Astrocyte of the spinal cord (primary cell): ENCODE data around the gene VILL.

ENCODE experiments used
- DNase-seq: peaks from one replicate; pipeline ENCODE4 v3.0.0; 2011; ENCODE audit warnings: low read depth, low spot score
- H3K4me3 ChIP-seq: 2 replicates; pipeline ENCODE4 v1.5.1; 2011; ENCODE audit warnings: low read depth, mild to moderate bottlenecking, low read length, moderate library complexity
- CTCF ChIP-seq: IDR thresholded peaks from 2 replicates; pipeline ENCODE4 v1.5.1; 2012; ENCODE audit warnings: low read depth, mild to moderate bottlenecking, low read length, inconsistent platforms
- in situ Hi-C: cut with HindIII; loops from 2 replicates; pipeline ENCODE4 v1.10.0; 2017; ENCODE audit warnings: low sequenced_read_pairs

The VILL gene

DNA sequence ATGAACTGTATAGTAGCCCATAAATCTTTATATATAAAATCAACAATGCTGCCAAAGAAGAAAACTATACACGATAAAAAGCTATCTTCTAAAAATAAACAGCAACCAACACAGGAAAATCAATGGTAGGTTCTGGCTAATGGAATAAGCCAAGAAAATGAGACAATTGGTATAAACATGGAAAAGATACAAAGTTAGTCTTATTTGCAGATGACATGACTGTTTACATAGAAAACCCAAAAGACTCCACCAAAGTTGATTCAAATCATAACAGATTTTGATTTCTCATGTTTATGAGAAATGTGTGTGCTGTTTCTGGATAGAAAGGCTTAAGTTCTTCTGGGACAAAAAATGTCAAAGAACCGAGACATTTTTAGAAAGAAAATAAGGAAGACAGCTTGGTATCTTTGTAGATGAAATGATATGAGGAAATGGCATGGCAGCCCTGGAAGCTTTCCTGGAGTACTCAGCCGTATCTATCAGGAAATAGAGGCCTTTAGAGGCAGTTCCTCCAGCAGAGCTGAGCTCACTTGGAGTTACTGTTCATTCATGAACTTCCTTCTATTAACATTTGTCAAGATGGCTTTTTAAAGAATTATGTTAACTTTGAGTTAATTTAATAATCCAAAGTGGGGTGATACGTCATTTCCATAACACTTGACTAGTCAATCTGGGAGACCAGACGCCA lies 36.7 kb upstream of the VILL start:
- TF ChIP-seq CTCF: no peak
- no peak overlapping the region for H3K4me3 ChIP-seq
- in situ Hi-C loops: no loop called here
- DNase-seq: no peak

GRCh38 chr3:37954881-37955280 lies 35.7 kb upstream of the VILL start:
- DNase-seq: no peak
- no peak for TF ChIP-seq CTCF
- in situ Hi-C loops: no loop called here
- no peak overlapping the region for H3K4me3 ChIP-seq

- no peak overlapping the region for H3K4me3 ChIP-seq
- TF ChIP-seq CTCF: no peak
- in situ Hi-C loops: no loop called here
- no peak for DNase-seq
Observed at GRCh38 chr3:37955918-37956707, 34.5 kb upstream of the VILL start.

DNA sequence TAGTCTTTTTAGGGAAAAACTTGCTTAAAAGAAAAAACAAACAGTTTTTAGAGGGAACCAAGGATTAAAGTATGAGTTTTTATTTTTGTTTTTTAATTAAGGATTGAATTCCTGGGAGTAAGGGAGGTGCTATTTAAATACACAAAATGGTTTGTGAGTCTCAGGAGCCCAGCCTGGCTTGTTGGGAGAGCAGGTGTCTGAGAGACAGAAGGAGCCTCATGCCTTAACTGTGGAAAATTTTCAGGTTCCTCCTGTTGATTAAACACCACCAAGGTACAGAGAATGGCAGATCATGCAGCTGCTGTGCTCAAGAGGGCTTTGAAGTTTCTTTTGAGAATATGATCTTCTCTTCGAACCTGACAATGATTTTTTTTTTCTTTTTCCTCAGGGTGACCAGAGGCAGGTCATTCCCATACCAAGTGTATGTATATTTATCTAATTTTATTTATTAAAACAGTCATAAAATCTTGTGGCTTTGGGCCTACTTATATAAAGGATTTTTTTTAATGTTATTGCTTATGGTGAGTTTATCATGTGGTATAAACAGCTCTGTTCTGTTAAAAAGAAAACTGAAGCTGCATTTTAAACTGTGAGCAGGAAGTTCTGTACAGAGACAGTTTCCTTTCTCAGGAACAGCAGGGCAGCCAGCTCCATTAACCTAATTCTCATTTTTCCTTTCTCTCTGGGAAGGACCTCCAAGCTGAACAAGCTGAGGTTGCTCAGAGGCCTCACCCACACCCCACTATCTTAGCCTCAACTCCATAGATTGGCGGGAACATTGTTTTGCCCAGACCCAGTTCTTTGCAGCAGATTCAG lies 33.7 kb upstream of the VILL start:
- TF ChIP-seq CTCF: no peak
- H3K4me3 ChIP-seq: no peak overlapping the region
- DNase-seq: no peak
- in situ Hi-C loops: no loop called here

GRCh38 chr3:37957539-37957936 lies 33.0 kb upstream of the VILL start:
- DNase-seq: no peak
- H3K4me3 ChIP-seq: no peak overlapping the region
- TF ChIP-seq CTCF: no peak
- in situ Hi-C loops: no loop called here

GRCh38 chr3:37961622-37962431 lies 28.8 kb upstream of the VILL start:
- H3K4me3 ChIP-seq: no peak overlapping the region
- in situ Hi-C loops: no loop called here
- no peak for TF ChIP-seq CTCF
- no peak for DNase-seq
